NOMO-1 treated with dmso at 0.1 percent for 144 hours (cell line): ENCODE data around the gene TSNAX.

Source experiments
- DNase-seq: peaks from one replicate; lab custom pipeline; 2025; ENCODE audit not compliant: unreplicated experiment; lab: John Stamatoyannopoulos, UW

TSNAX gene

DNA sequence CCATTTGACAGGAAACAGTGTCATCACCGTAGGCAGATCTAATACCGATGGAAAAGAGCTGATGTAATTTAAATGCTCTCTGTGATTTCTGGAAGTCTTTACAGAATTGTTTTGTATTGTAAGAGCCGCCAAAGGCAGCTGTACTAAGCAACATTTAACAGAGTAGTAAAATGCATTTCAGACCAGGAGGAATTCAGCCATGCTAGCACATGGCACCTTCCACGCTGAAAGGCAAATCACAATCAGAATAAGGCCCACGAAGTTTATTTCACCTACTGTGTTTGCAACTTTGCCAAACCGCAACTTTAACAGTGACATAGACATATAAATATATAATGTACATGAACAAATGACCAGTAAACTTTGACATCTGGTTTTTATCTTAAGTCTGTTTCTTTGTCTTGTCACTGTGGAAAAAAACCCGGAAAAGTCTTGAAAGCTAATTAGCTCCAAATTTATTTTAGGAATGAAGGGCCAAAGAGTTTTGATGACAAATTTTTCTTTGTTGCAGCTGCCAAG, 72.0 kb downstream of the TSNAX start:
- DNase-seq: no peak

- no peak for DNase-seq
These were observed 73.6 kb downstream of the TSNAX start for GRCh38 chr1:231601824-231602672.

DNA sequence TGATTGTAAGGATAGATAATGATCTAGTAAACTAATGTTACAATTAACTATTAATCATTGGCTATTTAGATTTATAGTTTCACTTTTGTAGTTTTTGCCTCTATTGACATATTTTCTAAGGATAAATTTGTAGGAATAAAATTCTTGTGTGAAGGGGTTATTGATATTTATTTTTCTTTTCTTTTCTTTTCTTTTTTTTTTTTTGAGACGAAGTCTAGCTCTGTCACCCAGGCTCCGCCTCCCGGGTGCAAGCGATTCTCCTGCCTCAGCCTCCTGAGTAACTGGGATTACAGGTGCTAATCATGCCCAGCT, 74.2 kb downstream of the TSNAX start:
- no peak for DNase-seq

- DNase-seq: peak; percentile 62
These were observed 75.3 kb downstream of the TSNAX start for GRCh38 chr1:231603598-231604275.

GRCh38 chr1:231604276-231604621, 75.8 kb downstream of the TSNAX start:
- no peak for DNase-seq

GRCh38 chr1:231605149-231606100, 77.0 kb downstream of the TSNAX start:
- no peak for DNase-seq

DNA sequence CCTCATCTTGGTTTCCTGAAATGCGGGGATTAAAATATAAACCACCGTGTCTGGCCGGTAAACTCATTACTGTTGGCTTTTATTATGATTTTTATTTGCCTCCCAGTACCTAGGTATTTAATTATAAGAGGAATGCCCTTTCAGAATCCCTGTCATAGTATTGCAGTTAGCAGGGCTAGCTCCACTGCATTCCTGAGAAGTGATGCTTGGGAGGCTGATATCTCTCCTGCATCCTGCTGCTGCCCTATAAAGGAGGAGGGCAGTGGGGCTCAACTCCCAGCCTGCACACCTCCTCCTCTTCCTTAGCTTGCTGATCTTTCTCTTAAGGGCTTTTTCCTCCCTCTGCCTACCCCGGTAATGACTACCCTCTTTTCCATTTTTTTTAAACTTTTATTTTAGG, 78.2 kb downstream of the TSNAX start:
- DNase-seq: no peak

DNA sequence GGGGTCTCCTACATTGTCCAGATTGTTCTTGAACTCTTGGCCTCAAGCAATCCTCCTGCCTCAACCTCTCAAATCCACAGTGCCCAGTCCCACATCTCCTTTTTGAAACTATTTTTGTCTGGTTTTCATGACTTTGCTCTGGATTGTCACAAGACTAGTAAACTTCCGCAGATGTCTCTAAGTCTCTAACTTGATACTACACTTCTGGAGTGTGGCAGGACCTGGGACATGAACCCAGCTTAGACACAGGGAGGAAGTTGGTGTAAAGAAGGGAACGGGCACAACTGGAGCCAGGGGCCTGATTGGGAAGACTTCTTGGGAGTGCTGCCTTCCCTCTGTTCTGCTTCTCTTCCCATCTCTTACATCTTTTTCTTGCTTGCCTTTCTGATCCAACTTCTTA, 81.9 kb downstream of the TSNAX start:
- DNase-seq: no peak

GRCh38 chr1:231611111-231611510, 82.6 kb downstream of the TSNAX start:
- DNase-seq: no peak

DNA sequence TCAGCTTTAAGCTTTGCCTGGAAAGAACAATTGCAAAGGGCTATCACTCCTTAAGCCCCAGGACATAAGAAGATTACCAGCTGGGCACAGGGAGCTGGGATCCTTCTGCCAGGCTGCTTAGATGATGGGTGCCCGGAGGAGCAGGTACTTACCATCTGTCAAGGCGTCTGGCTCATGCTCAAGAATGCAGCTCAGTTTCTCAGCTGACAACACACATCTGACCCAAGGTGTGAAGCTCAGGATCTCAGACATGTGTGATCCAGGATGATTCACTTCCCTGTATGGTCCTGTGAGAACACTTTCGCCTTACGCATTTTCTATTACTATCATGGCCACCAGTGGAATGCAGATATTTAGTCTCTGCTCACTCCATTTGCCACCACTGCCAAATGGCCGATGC, 83.4 kb downstream of the TSNAX start:
- no peak for DNase-seq

GRCh38 chr1:231612393-231613089, 84.1 kb downstream of the TSNAX start:
- peak; percentile 92 for DNase-seq

DNA sequence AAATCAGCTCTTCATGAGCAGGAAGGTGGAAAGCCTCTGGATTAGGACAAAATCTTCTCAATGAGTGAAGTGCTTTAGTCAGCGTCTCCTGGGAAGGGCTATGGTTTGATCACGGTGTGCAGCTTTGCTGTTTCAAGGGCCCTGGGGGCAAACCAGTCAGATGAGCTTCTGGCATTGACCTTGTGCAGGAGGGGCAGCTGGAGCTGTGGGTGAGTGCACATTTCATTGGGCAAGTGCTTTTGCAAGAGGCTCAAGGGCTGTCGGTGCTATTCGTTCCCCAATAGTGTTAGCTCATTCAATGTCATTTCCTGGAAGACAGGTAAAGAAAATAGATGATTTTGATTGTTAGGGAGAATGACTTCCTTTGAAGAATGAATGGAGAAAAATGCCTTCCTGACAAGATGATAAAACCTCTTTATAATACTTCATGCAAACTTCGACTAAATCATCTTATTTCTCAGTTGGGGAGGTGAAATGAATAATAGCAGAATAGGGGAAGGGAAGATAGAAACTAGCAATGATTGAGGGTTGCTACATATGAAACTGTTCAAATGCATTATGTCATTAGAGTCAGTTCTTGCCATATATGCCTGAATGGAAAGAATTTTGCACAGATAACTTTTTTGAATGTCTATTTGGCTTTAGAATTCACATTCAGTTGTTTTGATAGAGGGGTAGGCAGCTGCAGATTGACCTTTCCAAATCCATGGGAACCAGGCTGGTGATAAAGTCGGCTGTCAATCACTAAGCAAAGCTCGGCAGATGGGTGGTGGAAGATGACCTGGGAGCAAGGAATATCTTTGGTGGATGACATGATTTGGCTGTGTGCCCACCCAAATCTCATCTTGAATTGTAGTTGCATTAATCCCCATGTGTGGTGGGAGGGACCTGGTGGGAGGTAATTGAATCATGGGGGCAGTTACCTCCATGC, 85.2 kb downstream of the TSNAX start:
- DNase-seq: peak; percentile 69
